DOHH2 (cell line): ENCODE data around the gene C9orf72.

Experiments
- H3F3A ChIP-seq: fragments of 200-600 bp; sonication (generic), shearing (Covaris generic); 2 replicates; pipeline ENCODE4 v1.6.0; 2016; ENCODE audit warnings: antibody characterized with exemption, mild to moderate bottlenecking; ENCODE audit not compliant: control insufficient read depth, insufficient read depth
- H3K27ac ChIP-seq: fragments of 200-600 bp; sonication (generic); 2 replicates; pipeline ENCODE4 v1.5.1; 2014; ENCODE audit warnings: low read depth, mild to moderate bottlenecking, low read length, moderate library complexity
- H3K27me3 ChIP-seq: fragments of 200-600 bp; sonication (generic); 2 replicates; pipeline ENCODE4 v1.6.1; 2014; ENCODE audit warnings: mild to moderate bottlenecking, low read length, mixed read lengths; ENCODE audit not compliant: control insufficient read depth
- H3K36me3 ChIP-seq: fragments of 200-600 bp; sonication (generic); 2 replicates; pipeline ENCODE4 v1.6.1; 2014; ENCODE audit warnings: mild to moderate bottlenecking, low read length, moderate library complexity, mixed read lengths; ENCODE audit not compliant: control insufficient read depth
- H3K4me1 ChIP-seq: fragments of 200-600 bp; sonication (generic); 2 replicates; pipeline ENCODE4 v1.6.1; 2014; ENCODE audit warnings: mild to moderate bottlenecking, low read length, mixed read lengths; ENCODE audit not compliant: control insufficient read depth
- H3K4me2 ChIP-seq: fragments of 200-600 bp; sonication (generic); 2 replicates; pipeline ENCODE4 v1.6.0; 2014; ENCODE audit warnings: mild to moderate bottlenecking, low read length, moderate library complexity
- H3K4me3 ChIP-seq: fragments of 200-600 bp; sonication (generic); 2 replicates; pipeline ENCODE4 v1.5.1; 2014; ENCODE audit warnings: mild to moderate bottlenecking, low read length, mixed read lengths
- H3K79me2 ChIP-seq: fragments of 200-600 bp; sonication (generic); 2 replicates; pipeline ENCODE4 v1.6.1; 2014; ENCODE audit warnings: mild to moderate bottlenecking, low read length, mixed read lengths; ENCODE audit not compliant: control insufficient read depth
- H3K9me2 ChIP-seq: fragments of 200-600 bp; sonication (generic); replicated peaks from 2 replicates; pipeline ENCODE4 v1.6.1; 2014; ENCODE audit warnings: mild to moderate bottlenecking, low read length, mixed read lengths; ENCODE audit not compliant: control insufficient read depth
- H3K9me3 ChIP-seq: fragments of 200-600 bp; sonication (generic); 2 replicates; pipeline ENCODE4 v1.6.1; 2014; ENCODE audit warnings: antibody characterized with exemption, low read length, mixed read lengths; ENCODE audit not compliant: control insufficient read depth, insufficient read depth
- H4K20me1 ChIP-seq: fragments of 200-600 bp; sonication (generic); 2 replicates; pipeline ENCODE4 v1.6.0; 2014; ENCODE audit warnings: low read depth, mild to moderate bottlenecking, antibody characterized with exemption, low read length, moderate library complexity; ENCODE audit not compliant: control insufficient read depth, insufficient read depth
- EZH2phosphoT487 ChIP-seq: fragments of 200-600 bp; sonication (generic); IDR thresholded peaks from 2 replicates; pipeline ENCODE4 v1.6.1; 2017; ENCODE audit warnings: borderline replicate concordance, mild to moderate bottlenecking, antibody characterized with exemption, low read length, moderate library complexity, mixed read lengths
- TF ChIP-seq, protein P1 (sequence below): fragments of 200-600 bp; sonication (generic); IDR thresholded peaks from one replicate; pipeline ENCODE4 v1.5.1; 2014; ENCODE audit warnings: antibody characterized with exemption, mild to moderate bottlenecking, low read depth, low read length; ENCODE audit not compliant: poor library complexity, severe bottlenecking

C9orf72 gene

GRCh38 chr9:27528076-27528885 is 45.0 kb downstream of the C9orf72 start:
- H3K4me3 ChIP-seq = no peak overlapping the region

DNA sequence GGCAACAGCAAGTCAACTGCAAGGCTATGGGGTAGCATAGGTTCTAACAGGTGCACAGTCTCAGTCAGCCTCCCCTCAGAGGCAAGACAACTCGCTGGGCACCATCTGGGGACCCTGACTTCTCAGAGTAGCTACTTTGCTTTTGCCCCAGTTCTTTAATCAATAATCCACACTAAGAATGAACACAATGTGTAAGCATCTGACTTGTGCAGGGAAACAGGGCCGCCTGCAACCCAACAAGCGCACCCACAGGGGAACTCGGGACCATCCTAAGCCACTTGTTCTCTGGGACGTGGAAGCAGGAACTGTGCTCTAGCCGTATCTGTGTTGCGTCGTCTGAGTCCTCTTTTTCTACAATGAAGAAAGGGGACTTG is 45.6 kb downstream of the C9orf72 start:
- H3K4me1 ChIP-seq = peaks cover 9% of the 10 kb centered on the region; the same call in 1 of the 2 replicates
- H3F3A ChIP-seq = no peaks in the 10 kb centered on the region
- H3K79me2 ChIP-seq = no peaks in the 10 kb centered on the region
- peaks cover 54% of the 10 kb centered on the region for H3K27me3 ChIP-seq
- H3K27ac ChIP-seq = no peak overlapping the region
- TF ChIP-seq EZH2phosphoT487 = no peak
- TF ChIP-seq, protein P1, sequence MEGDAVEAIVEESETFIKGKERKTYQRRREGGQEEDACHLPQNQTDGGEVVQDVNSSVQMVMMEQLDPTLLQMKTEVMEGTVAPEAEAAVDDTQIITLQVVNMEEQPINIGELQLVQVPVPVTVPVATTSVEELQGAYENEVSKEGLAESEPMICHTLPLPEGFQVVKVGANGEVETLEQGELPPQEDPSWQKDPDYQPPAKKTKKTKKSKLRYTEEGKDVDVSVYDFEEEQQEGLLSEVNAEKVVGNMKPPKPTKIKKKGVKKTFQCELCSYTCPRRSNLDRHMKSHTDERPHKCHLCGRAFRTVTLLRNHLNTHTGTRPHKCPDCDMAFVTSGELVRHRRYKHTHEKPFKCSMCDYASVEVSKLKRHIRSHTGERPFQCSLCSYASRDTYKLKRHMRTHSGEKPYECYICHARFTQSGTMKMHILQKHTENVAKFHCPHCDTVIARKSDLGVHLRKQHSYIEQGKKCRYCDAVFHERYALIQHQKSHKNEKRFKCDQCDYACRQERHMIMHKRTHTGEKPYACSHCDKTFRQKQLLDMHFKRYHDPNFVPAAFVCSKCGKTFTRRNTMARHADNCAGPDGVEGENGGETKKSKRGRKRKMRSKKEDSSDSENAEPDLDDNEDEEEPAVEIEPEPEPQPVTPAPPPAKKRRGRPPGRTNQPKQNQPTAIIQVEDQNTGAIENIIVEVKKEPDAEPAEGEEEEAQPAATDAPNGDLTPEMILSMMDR = no peak
- no peaks in the 10 kb centered on the region for H3K36me3 ChIP-seq
- H3K4me3 ChIP-seq = no peak overlapping the region
- H3K4me2 ChIP-seq = no peak overlapping the region
- H3K9me3 ChIP-seq = no peaks in the 10 kb centered on the region
- H4K20me1 ChIP-seq = no peaks in the 10 kb centered on the region
- H3K9me2 ChIP-seq = no peaks in the 10 kb centered on the region

More at GRCh38 chr9:27528076-27528885, 45.0 kb downstream of the C9orf72 start:
- peaks cover 56% of the 10 kb centered on the region for H3K27me3 ChIP-seq
- 0 out of 2 replicates have a peak, but pooled peaks have one; percentile 29 for TF ChIP-seq EZH2phosphoT487
- TF ChIP-seq, protein P1 = no peak
- no peaks in the 10 kb centered on the region for H4K20me1 ChIP-seq
- no peaks in the 10 kb centered on the region for H3K36me3 ChIP-seq
- H3K4me2 ChIP-seq = peak overlapping the region; percentile 66
- no peaks in the 10 kb centered on the region for H3F3A ChIP-seq
- no peak overlapping the region for H3K27ac ChIP-seq
- H3K79me2 ChIP-seq = no peaks in the 10 kb centered on the region
- no peaks in the 10 kb centered on the region for H3K9me2 ChIP-seq
- H3K9me3 ChIP-seq = no peaks in the 10 kb centered on the region
- H3K4me1 ChIP-seq = peaks cover 9% of the 10 kb centered on the region; the same call in 1 of the 2 replicates

- H3K4me3 ChIP-seq = no peak within 1 kb of the TSS
These were observed 49.0 kb downstream of the C9orf72 start, which contains the start of gene IFNK for GRCh38 chr9:27524236-27524635. Gene IFNK, plus strand, starts transcription at chr9:27524290. Its CDS starts 47 bp downstream, at chr9:27524337.

More at GRCh38 chr9:27524236-27524635, 49.0 kb downstream of the C9orf72 start, which contains the start of gene IFNK:
- Histone ChIP-seq H3K4me2 (no peak within 1 kb of the TSS), H3K27ac (no peak within 1 kb of the TSS), H4K20me1 (no peaks in the 10 kb centered on the region), H3K9me2 (no peaks in the 10 kb centered on the region), H3K36me3 (no peaks in the 10 kb centered on the region), H3F3A (no peaks in the 10 kb centered on the region), H3K4me1 (peaks cover 7% of the 10 kb centered on the region; the same call in 1 of the 2 replicates), H3K9me3 (no peaks in the 10 kb centered on the region), H3K79me2 (no peaks in the 10 kb centered on the region), H3K27me3 (peaks cover 35% of the 10 kb centered on the region)
- TF ChIP-seq, protein P1 = no peak
- no peak for TF ChIP-seq EZH2phosphoT487
